Neural progenitor cell (in vitro differentiated cells): ENCODE results near the gene TEX51.

Source experiments
- EZH2 ChIP-seq: fragments of 200-600 bp; sonication (generic); IDR thresholded peaks from 2 replicates; pipeline ENCODE4 v1.6.1; 2017; ENCODE audit warnings: antibody characterized with exemption, mild to moderate bottlenecking, moderate library complexity
- EZH2phosphoT487 ChIP-seq: fragments of 200-600 bp; sonication (generic); IDR thresholded peaks from 2 replicates; pipeline ENCODE4 v1.6.1; 2017; ENCODE audit warnings: antibody characterized with exemption
- TF ChIP-seq, protein P1 (sequence below): fragments of 200-600 bp; sonication (generic); IDR thresholded peaks from 2 replicates; pipeline ENCODE4 v1.5.1; 2017; ENCODE audit warnings: antibody characterized with exemption, mild to moderate bottlenecking

DNA sequence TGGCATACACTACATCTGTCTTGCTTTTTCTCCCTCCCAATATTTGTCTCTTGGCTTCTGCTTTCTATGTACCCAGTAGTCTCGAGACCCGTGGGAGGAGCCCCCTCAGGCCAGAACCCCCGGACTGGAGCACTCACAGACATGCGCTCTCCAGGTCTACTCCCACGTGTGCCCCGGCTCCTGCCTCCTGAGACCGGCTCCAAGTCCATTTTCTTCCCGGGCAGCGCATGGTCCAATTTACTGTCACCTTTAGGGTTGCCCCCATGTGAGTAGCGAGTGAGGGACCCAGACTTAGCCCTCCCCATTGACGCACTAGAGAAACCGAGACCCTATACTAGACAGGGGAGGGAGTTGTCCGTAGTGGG, 11.8 kb upstream of the TEX51 start:
- TF ChIP-seq EZH2 = no peak
- TF ChIP-seq, protein P1, sequence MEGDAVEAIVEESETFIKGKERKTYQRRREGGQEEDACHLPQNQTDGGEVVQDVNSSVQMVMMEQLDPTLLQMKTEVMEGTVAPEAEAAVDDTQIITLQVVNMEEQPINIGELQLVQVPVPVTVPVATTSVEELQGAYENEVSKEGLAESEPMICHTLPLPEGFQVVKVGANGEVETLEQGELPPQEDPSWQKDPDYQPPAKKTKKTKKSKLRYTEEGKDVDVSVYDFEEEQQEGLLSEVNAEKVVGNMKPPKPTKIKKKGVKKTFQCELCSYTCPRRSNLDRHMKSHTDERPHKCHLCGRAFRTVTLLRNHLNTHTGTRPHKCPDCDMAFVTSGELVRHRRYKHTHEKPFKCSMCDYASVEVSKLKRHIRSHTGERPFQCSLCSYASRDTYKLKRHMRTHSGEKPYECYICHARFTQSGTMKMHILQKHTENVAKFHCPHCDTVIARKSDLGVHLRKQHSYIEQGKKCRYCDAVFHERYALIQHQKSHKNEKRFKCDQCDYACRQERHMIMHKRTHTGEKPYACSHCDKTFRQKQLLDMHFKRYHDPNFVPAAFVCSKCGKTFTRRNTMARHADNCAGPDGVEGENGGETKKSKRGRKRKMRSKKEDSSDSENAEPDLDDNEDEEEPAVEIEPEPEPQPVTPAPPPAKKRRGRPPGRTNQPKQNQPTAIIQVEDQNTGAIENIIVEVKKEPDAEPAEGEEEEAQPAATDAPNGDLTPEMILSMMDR = no peak
- no peak for TF ChIP-seq EZH2phosphoT487
